H1 (cell line): Measurements from ENCODE around the gene INPP5J. TPM values are rescaled to one million over a fixed set of nuclear protein-coding genes. Genes with fewer than 3 reads are reported as not detected.

Experiments
- CTCF ChIA-PET: fragments of 300-600 bp; sonication (Branson Sonifier 250); formaldehyde crosslinking; loops from one replicate; lab custom pipeline; 2021; ENCODE audit not compliant: partially characterized antibody; lab: Charles Lee
- POLR2A ChIA-PET: fragments of 300-600 bp; sonication (Branson Sonifier 250); formaldehyde crosslinking; loops from one replicate; lab custom pipeline; 2021; ENCODE audit warnings: inconsistent platforms; ENCODE audit not compliant: partially characterized antibody; lab: Charles Lee
- DNase-seq, 2 experiments: peaks; one replicate each; pipeline versions ENCODE4 v3.0.0 to v3.0.0-alpha.2; 2010 to 2022; ENCODE audit warnings: low spot score in 2 of 2, low read depth in 1 of 2, mixed read lengths in 1 of 2
- FAIRE-seq: peaks from 2 replicates; lab custom pipeline; 2011; peaks lifted over from hg19 to GRCh38; lab: Jason Lieb, UNC
- H2AFZ ChIP-seq: 2 replicates; pipeline ENCODE4 v1.8.1; 2012; ENCODE audit warnings: low read length, inconsistent platforms
- H2AK5ac ChIP-seq: 2 replicates; pipeline ENCODE4 v1.6.1; 2013; ENCODE audit warnings: low read depth, low read length
- H2BK120ac ChIP-seq: replicated peaks from 2 replicates; pipeline ENCODE3; 2013; ENCODE audit warnings: low read depth, low read length, inconsistent platforms
- H2BK12ac ChIP-seq: 2 replicates; pipeline ENCODE4 v1.6.1; 2013; ENCODE audit warnings: low read depth, low read length
- H2BK15ac ChIP-seq: 2 replicates; pipeline ENCODE4 v1.6.1; 2013; ENCODE audit warnings: low read length
- H2BK20ac ChIP-seq: 2 replicates; pipeline ENCODE4 v1.6.1; 2013; ENCODE audit warnings: low read length
- H2BK5ac ChIP-seq: 2 replicates; pipeline ENCODE4 v1.6.1; 2013; ENCODE audit warnings: low read depth, low read length
- H3K14ac ChIP-seq: 2 replicates; pipeline ENCODE4 v1.6.1; 2013; ENCODE audit warnings: inconsistent platforms; ENCODE audit not compliant: insufficient read length
- H3K18ac ChIP-seq: 2 replicates; pipeline ENCODE4 v1.6.1; 2013; ENCODE audit warnings: low read length; ENCODE audit errors: extremely low read depth
- H3K23ac ChIP-seq: 2 replicates; pipeline ENCODE4 v1.6.1; 2013; ENCODE audit warnings: inconsistent platforms; ENCODE audit not compliant: insufficient read length
- H3K23me2 ChIP-seq: 2 replicates; pipeline ENCODE4 v1.6.1; 2013; ENCODE audit warnings: low read depth, low read length
- H3K27ac ChIP-seq: 2 replicates; pipeline ENCODE4 v1.6.1; 2011; ENCODE audit warnings: low read depth, low read length, inconsistent platforms
- H3K27me3 ChIP-seq, 4 experiments: replicated peaks in 1 of 4; 1 replicate in 1 of 4; 2 replicates in 3 of 4; pipeline versions ENCODE4 v1.6.1 to v1.8.1; 2011 to 2013; ENCODE audit warnings: low read length in 3 of 4, mild to moderate bottlenecking in 3 of 4, inconsistent platforms in 2 of 4, mixed read lengths in 2 of 4, moderate library complexity in 1 of 4; ENCODE audit not compliant: control insufficient read depth in 3 of 4, insufficient read depth in 3 of 4; ENCODE audit errors: extremely low read depth in 1 of 4
- H3K36me3 ChIP-seq, 4 experiments: 2 replicates each; pipeline versions ENCODE4 v1.6.1 to v1.8.1; 2011 to 2013; ENCODE audit warnings: mild to moderate bottlenecking in 4 of 4, low read length in 3 of 4, moderate library complexity in 2 of 4, control low read depth in 1 of 4, inconsistent platforms in 1 of 4; ENCODE audit not compliant: insufficient read depth in 4 of 4, control insufficient read depth in 2 of 4
- H3K4ac ChIP-seq: replicated peaks from 2 replicates; pipeline ENCODE3; 2013; ENCODE audit warnings: low read length, low read depth, mixed read lengths, inconsistent platforms; ENCODE audit not compliant: insufficient read length
- H3K4me1 ChIP-seq, 4 experiments: replicated peaks in 1 of 4; 1 replicate in 1 of 4; 2 replicates in 3 of 4; pipeline versions ENCODE4 v1.6.1 to v1.8.1; 2011 to 2013; ENCODE audit warnings: low read length in 3 of 4, inconsistent platforms in 2 of 4, mixed read lengths in 1 of 4; ENCODE audit not compliant: insufficient read depth in 4 of 4, control insufficient read depth in 3 of 4
- H3K4me2 ChIP-seq, 2 experiments: 2 replicates each; pipeline versions ENCODE4 v1.6.1 to v1.8.1; 2011 to 2013; ENCODE audit warnings: low read depth in 2 of 2, low read length in 2 of 2, control low read depth in 1 of 2, inconsistent platforms in 1 of 2, mild to moderate bottlenecking in 1 of 2; ENCODE audit not compliant: insufficient read depth in 1 of 2
- H3K4me3 ChIP-seq, 4 experiments: fragments of 200-600, 300-600 bp in 1 of 4; sonication (generic), shearing (Covaris generic), sonication (Bioruptor Twin) in 1 of 4; 2 replicates each; pipeline versions ENCODE4 v1.5.1 to v1.8.1; 2011 to 2016; ENCODE audit warnings: low read length in 4 of 4, low read depth in 3 of 4, control low read depth in 2 of 4, inconsistent platforms in 2 of 4, mild to moderate bottlenecking in 2 of 4, mixed read lengths in 1 of 4, moderate library complexity in 1 of 4; ENCODE audit not compliant: insufficient read depth in 2 of 4; ENCODE audit errors: extremely low read depth in 1 of 4
- H3K56ac ChIP-seq: replicated peaks from 2 replicates; pipeline ENCODE3; 2013; ENCODE audit warnings: low read depth, mild to moderate bottlenecking, mixed read lengths, low read length, inconsistent platforms; ENCODE audit not compliant: insufficient read length
- H3K79me1 ChIP-seq: 2 replicates; pipeline ENCODE4 v1.6.1; 2013; ENCODE audit warnings: low read depth, low read length, control low read depth
- H3K79me2 ChIP-seq, 2 experiments: 2 replicates each; pipeline versions ENCODE4 v1.6.1 to v1.8.1; 2012 to 2013; ENCODE audit warnings: low read length in 2 of 2, mild to moderate bottlenecking in 2 of 2, inconsistent platforms in 1 of 2; ENCODE audit not compliant: insufficient read depth in 2 of 2, control insufficient read depth in 1 of 2
- H3K9ac ChIP-seq, 4 experiments: replicated peaks in 1 of 4; 1 replicate in 1 of 4; 2 replicates in 3 of 4; pipeline versions ENCODE4 v1.6.1 to v1.8.1; 2011 to 2013; ENCODE audit warnings: low read depth in 3 of 4, low read length in 3 of 4, control low read depth in 2 of 4, mild to moderate bottlenecking in 2 of 4, moderate library complexity in 2 of 4, inconsistent platforms in 1 of 4; ENCODE audit errors: extremely low read depth in 1 of 4
- H3K9me3 ChIP-seq, 2 experiments: 2 replicates each; pipeline versions ENCODE4 v1.6.1 to v1.8.1; 2012 to 2013; ENCODE audit warnings: mild to moderate bottlenecking in 2 of 2, moderate library complexity in 2 of 2, control low read depth in 1 of 2, inconsistent platforms in 1 of 2, low read depth in 1 of 2, low read length in 1 of 2, mixed read lengths in 1 of 2; ENCODE audit not compliant: insufficient read depth in 2 of 2
- H4K20me1 ChIP-seq, 2 experiments: replicated peaks in 1 of 2; 2 replicates each; pipeline versions ENCODE3 to v1.8.1; 2011 to 2013; ENCODE audit warnings: inconsistent platforms in 2 of 2, low read length in 2 of 2, mild to moderate bottlenecking in 1 of 2; ENCODE audit not compliant: insufficient read depth in 2 of 2, control insufficient read depth in 1 of 2
- H4K5ac ChIP-seq: 2 replicates; pipeline ENCODE4 v1.6.1; 2013; ENCODE audit warnings: low read length, low read depth, mixed read lengths, inconsistent platforms; ENCODE audit not compliant: insufficient read length
- H4K8ac ChIP-seq: 2 replicates; pipeline ENCODE4 v1.8.0; 2013; ENCODE audit warnings: mild to moderate bottlenecking, moderate library complexity, low read length, inconsistent platforms; ENCODE audit not compliant: insufficient read depth; ENCODE audit errors: extremely low read depth
- H4K91ac ChIP-seq: replicated peaks from 2 replicates; pipeline ENCODE3; 2013; ENCODE audit warnings: low read length, mixed read lengths, inconsistent platforms; ENCODE audit not compliant: insufficient read length
- BCL11A ChIP-seq, 2 experiments: IDR thresholded peaks; one replicate each; pipeline ENCODE4 v1.6.1; 2011; ENCODE audit warnings: low read depth in 2 of 2, low read length in 2 of 2, mild to moderate bottlenecking in 2 of 2
- HDAC2 ChIP-seq, 2 experiments: fragments of 300-600 bp in 1 of 2; sonication (generic) in 1 of 2; IDR thresholded peaks; 2 replicates each; pipeline ENCODE4 v1.6.1; 2011 to 2012; ENCODE audit warnings: low read depth in 2 of 2, low read length in 2 of 2, mild to moderate bottlenecking in 2 of 2, moderate library complexity in 2 of 2, borderline replicate concordance in 1 of 2, inconsistent platforms in 1 of 2
- KDM4A ChIP-seq: IDR thresholded peaks from one replicate; pipeline ENCODE4 v1.7.1; 2012; ENCODE audit warnings: low read depth, mild to moderate bottlenecking, moderate library complexity, low read length, inconsistent platforms; ENCODE audit not compliant: severe bottlenecking
- MAFK ChIP-seq: IDR thresholded peaks from 2 replicates; pipeline ENCODE4 v1.6.1; 2012; ENCODE audit warnings: low read depth, mild to moderate bottlenecking, improper control_type of control experiment, low read length
- RNF2 ChIP-seq: fragments of 200-900, 300-1000 bp; sonication (generic); IDR thresholded peaks from 2 replicates; pipeline ENCODE4 v1.7.1; 2016; ENCODE audit warnings: borderline replicate concordance, low read depth, mild to moderate bottlenecking, antibody characterized with exemption, low read length; ENCODE audit not compliant: poor library complexity, severe bottlenecking; ENCODE audit errors: missing control alignments
- TEAD4 ChIP-seq: IDR thresholded peaks from 2 replicates; pipeline ENCODE4 v1.6.1; 2012; ENCODE audit warnings: low read depth, low read length, inconsistent platforms, mixed read lengths
- WGBS, 2 experiments: shearing (Covaris generic) in 1 of 2; methylation state at CpG; one replicate each; pipeline versions ENCODE4 v1.1.6 to v1.1.7; 2013 to 2015; ENCODE audit warnings: low lambda C conversion rate in 2 of 2, mixed read lengths in 2 of 2, inconsistent platforms in 1 of 2, low coverage in 1 of 2, missing lambda C conversion rate in 1 of 2; ENCODE audit not compliant: insufficient replicate concordance in 2 of 2, insufficient coverage in 1 of 2, insufficient read length in 1 of 2; ENCODE audit errors: extremely low coverage in 1 of 2, missing lambda C conversion rate in 1 of 2; 5-methylcytosine and 5-hydroxymethylcytosine counted together
- polyA plus RNA-seq, 7 experiments: library from polyadenylated mRNA; depleted of rRNA in 3 of 7; stranded (reverse) in 5 of 7; unstranded in 2 of 7; fragments of >200 nt in 5 of 7; fragments of 200-250 nt in 2 of 7; gene quantifications; 1 replicate in 5 of 7; 2 replicates in 1 of 7; 4 replicates in 1 of 7; pipeline versions ENCODE4 v1.2.1 to v1.2.3, GENCODE V29; 2011 to 2013; ENCODE audit warnings: missing spikeins in 2 of 7, mixed read lengths in 2 of 7
- total RNA-seq: library from RNA; stranded (reverse); fragmentation: NEBNext Ultra II Directional; extraction: Animal tissue kit (Norgen Biotek cat#: 25700); gene quantifications from 2 replicates; pipeline ENCODE4 v1.2.1, GENCODE V29; 2021
- TF ChIP-seq, protein P1 (sequence below): IDR thresholded peaks from 2 replicates; pipeline ENCODE4 v1.6.1; 2012; ENCODE audit warnings: inconsistent platforms
- TF ChIP-seq, protein P2 (sequence below): IDR thresholded peaks from 2 replicates; pipeline ENCODE4 v1.6.1; 2012; ENCODE audit warnings: low read length, inconsistent platforms

The INPP5J gene
- total and polyA plus RNA-seq, 2 of the 8 experiments (the other 6 are each of a cell fraction or from before 2014, with no cell fraction given), result 5.4 to 6.0 TPM

DNA sequence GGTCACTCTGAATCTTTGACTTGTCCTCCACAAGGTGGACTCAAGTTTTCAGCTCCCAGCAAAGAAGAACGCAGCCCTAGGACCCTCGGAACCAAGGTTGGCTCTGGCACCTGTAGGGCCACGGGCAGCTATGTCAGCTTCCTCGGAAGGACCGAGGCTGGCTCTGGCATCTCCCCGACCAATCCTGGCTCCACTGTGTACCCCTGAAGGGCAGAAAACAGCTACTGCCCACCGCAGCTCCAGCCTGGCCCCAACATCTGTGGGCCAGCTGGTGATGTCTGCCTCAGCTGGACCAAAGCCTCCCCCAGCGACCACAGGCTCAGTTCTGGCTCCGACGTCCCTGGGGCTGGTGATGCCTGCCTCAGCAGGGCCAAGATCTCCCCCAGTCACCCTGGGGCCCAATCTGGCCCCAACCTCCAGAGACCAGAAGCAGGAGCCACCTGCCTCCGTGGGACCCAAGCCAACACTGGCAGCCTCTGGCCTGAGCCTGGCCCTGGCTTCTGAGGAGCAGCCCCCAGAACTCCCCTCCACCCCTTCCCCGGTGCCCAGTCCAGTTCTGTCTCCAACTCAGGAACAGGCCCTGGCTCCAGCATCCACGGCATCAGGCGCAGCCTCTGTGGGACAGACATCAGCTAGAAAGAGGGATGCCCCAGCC lies 2.2 kb downstream of the INPP5J start:
- POLR2A ChIA-PET, result interaction anchor here (1.1 to 1.4 kb wide), 4 partner anchors 11 to 23 kb away, joined by 3 to 8 read pairs (median 4); partner anchors contain the start of gene PLA2G3
- DNase-seq, result no peak
- 86% methylated on average over 14 of the region's 14 CpGs; no CpG with 5 or more reads in 1 of the 2 experiments for WGBS, 2 experiments
- TF ChIP-seq HDAC2 (IDR thresholded peaks at IDR 0.05; ENCODE audit: borderline replicate concordance in 1 of 2, low read depth in 2 of 2, low read length in 2 of 2), result no peak
- no peak for TF ChIP-seq BCL11A (IDR thresholded peaks at IDR 0.05; ENCODE audit: low read depth in 2 of 2, low read length in 2 of 2)
- TF ChIP-seq RNF2, result no peak
- TF ChIP-seq, protein P1, sequence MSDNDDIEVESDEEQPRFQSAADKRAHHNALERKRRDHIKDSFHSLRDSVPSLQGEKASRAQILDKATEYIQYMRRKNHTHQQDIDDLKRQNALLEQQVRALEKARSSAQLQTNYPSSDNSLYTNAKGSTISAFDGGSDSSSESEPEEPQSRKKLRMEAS, result no peak
- TF ChIP-seq, protein P2, sequence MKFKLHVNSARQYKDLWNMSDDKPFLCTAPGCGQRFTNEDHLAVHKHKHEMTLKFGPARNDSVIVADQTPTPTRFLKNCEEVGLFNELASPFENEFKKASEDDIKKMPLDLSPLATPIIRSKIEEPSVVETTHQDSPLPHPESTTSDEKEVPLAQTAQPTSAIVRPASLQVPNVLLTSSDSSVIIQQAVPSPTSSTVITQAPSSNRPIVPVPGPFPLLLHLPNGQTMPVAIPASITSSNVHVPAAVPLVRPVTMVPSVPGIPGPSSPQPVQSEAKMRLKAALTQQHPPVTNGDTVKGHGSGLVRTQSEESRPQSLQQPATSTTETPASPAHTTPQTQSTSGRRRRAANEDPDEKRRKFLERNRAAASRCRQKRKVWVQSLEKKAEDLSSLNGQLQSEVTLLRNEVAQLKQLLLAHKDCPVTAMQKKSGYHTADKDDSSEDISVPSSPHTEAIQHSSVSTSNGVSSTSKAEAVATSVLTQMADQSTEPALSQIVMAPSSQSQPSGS, result no peak
- TF ChIP-seq TEAD4, result no peak
- TF ChIP-seq MAFK, result no peak
- TF ChIP-seq KDM4A, result no peak

More for the DNA sequence above, 2.2 kb downstream of the INPP5J start:
- Histone ChIP-seq H4K91ac (no peak overlapping the region), H2BK12ac (0 out of 2 replicates have a peak overlapping the region, but pooled peaks have one; percentile 5), H2AK5ac (no peak overlapping the region), H3K23ac (no peak overlapping the region), H2BK15ac (no peak overlapping the region), H4K20me1 (no peaks in the 10 kb centered on the region), H3K4me3 (no peak overlapping the region), H3K27ac (no peak overlapping the region), H3K79me1 (no peaks in the 10 kb centered on the region), H3K14ac (no peak overlapping the region), H2AFZ (no peak overlapping the region), H3K4me1 (peaks cover 0 to 29% (median 12%) of the 10 kb centered on the region in 4 experiments; a peak in 6 of 7 replicates), H3K9me3 (no peaks in the 10 kb centered on the region), H3K4ac (no peak overlapping the region), H3K56ac (no peak overlapping the region), H3K9ac (no peak overlapping the region), H4K8ac (no peak overlapping the region; the same call in 1 of the 2 replicates), H2BK120ac (no peak overlapping the region), H2BK20ac (no peak overlapping the region), H3K4me2 (no peak overlapping the region), H3K79me2 (no peaks in the 10 kb centered on the region), H4K5ac (no peak overlapping the region), H3K23me2 (no peaks in the 10 kb centered on the region; the same call in 1 of the 2 replicates), H2BK5ac (no peak overlapping the region), H3K36me3 (no peaks in the 10 kb centered on the region), H3K27me3 (no peaks in the 10 kb centered on the region), H3K18ac (no peak overlapping the region)
- CTCF ChIA-PET, result interaction anchor here (0.6 to 1.6 kb wide), 8 partner anchors 13 to 146 kb away, joined by 3 to 8 read pairs (median 4); partner anchors contain the start of gene PLA2G3
- no peak for FAIRE-seq
